H1 (cell line): ENCODE results near the gene ARHGEF11. TPM values are rescaled to one million over a fixed set of nuclear protein-coding genes. Genes with fewer than 3 reads are reported as not detected.

Source experiments
- BCL11A ChIP-seq, 2 experiments: IDR thresholded peaks; one replicate each; pipeline ENCODE4 v1.6.1; 2011; ENCODE audit warnings: low read depth in 2 of 2, low read length in 2 of 2, mild to moderate bottlenecking in 2 of 2
- CHD1 ChIP-seq: IDR thresholded peaks from 2 replicates; pipeline ENCODE4 v1.6.1; 2012; ENCODE audit warnings: low read depth, low read length, improper control_type of control experiment
- GTF2F1 ChIP-seq: IDR thresholded peaks from 2 replicates; pipeline ENCODE4 v1.6.1; 2012; ENCODE audit warnings: low read depth, low read length, improper control_type of control experiment, borderline replicate concordance
- RAD21 ChIP-seq, 2 experiments: IDR thresholded peaks in 1 of 2; conservative IDR thresholded peaks in 1 of 2; 2 replicates each; pipeline ENCODE4 v1.6.1; 2011; ENCODE audit warnings: low read depth in 2 of 2, low read length in 2 of 2, improper control_type of control experiment in 1 of 2, inconsistent platforms in 1 of 2, mild to moderate bottlenecking in 1 of 2, moderate library complexity in 1 of 2
- SAP30 ChIP-seq: fragments of 300-600 bp; sonication (generic); IDR thresholded peaks from 2 replicates; pipeline ENCODE4 v1.7.1; 2012; ENCODE audit warnings: low read length, moderate library complexity, mild to moderate bottlenecking, inconsistent platforms; ENCODE audit not compliant: insufficient read depth, insufficient replicate concordance
- TCF12 ChIP-seq: IDR thresholded peaks from 2 replicates; pipeline ENCODE4 v1.6.1; 2011; ENCODE audit warnings: low read depth, mild to moderate bottlenecking, low read length
- polyA plus RNA-seq, 7 experiments: library from polyadenylated mRNA; depleted of rRNA in 3 of 7; stranded (reverse) in 5 of 7; unstranded in 2 of 7; fragments of >200 nt in 5 of 7; fragments of 200-250 nt in 2 of 7; gene quantifications; 1 replicate in 5 of 7; 2 replicates in 1 of 7; 4 replicates in 1 of 7; pipeline versions ENCODE4 v1.2.1 to v1.2.3, GENCODE V29; 2011 to 2013; ENCODE audit warnings: missing spikeins in 2 of 7, mixed read lengths in 2 of 7
- total RNA-seq: library from RNA; stranded (reverse); fragmentation: NEBNext Ultra II Directional; extraction: Animal tissue kit (Norgen Biotek cat#: 25700); gene quantifications from 2 replicates; pipeline ENCODE4 v1.2.1, GENCODE V29; 2021

The ARHGEF11 gene
- total and polyA plus RNA-seq, 2 of the 8 experiments (the other 6 are each of a cell fraction or from before 2014, with no cell fraction given), result 19.9 to 33.1 TPM

- TF ChIP-seq CHD1 (no peak), TCF12 (no peak), SAP30 (no peak), GTF2F1 (no peak), RAD21 (IDR thresholded peaks at IDR 0.05 in 1 of 2, conservative IDR thresholded peaks at IDR 0.05 in 1 of 2; ENCODE audit: low read depth in 2 of 2, low read length in 2 of 2) (no peak), BCL11A (IDR thresholded peaks at IDR 0.05; ENCODE audit: low read depth in 2 of 2, low read length in 2 of 2) (no peak)
Observed at GRCh38 chr1:157004806-157005205, 40.7 kb downstream of the ARHGEF11 start (continued).
